Gastroesophageal sphincter (tissue), 4 donors: Measurements from ENCODE around the gene TIMM22. TPM values are rescaled to one million over a fixed set of nuclear protein-coding genes. Genes with fewer than 3 reads are reported as not detected.
A peak's percentile ranks its signal among the peaks of the same experiment; 100 is the strongest.

Experiments used
- ATAC-seq: fragments of 150-250 bp; one replicate; pipeline ENCODE4 v1.9.1; 2016; ENCODE audit warnings: mild to moderate bottlenecking, moderate library complexity
- H3K27ac ChIP-seq, 4 donors: fragments of 200-600 bp; sonication (generic) in 3 of 4; 1 replicate in 3 of 4; 2 replicates in 1 of 4; pipeline ENCODE4 v1.5.1; 2016 to 2019
- H3K27me3 ChIP-seq: fragments of 200-600 bp; sonication (generic); one replicate; pipeline ENCODE4 v1.5.1; 2019
- H3K36me3 ChIP-seq, 2 donors: fragments of 200-600 bp; sonication (generic); one replicate each; pipeline ENCODE4 v1.5.1; 2019; ENCODE audit warnings: control low read depth in 1 of 2
- H3K4me1 ChIP-seq, 3 donors: fragments of 200-600 bp; sonication (generic); 1 replicate in 2 of 3; 2 replicates in 1 of 3; pipeline ENCODE4 v1.5.1; 2016 to 2019; ENCODE audit warnings: control low read depth in 2 of 3
- H3K4me3 ChIP-seq, 2 donors: fragments of 200-600 bp; sonication (generic); one replicate each; pipeline ENCODE4 v1.5.1; 2019; ENCODE audit warnings: mild to moderate bottlenecking in 1 of 2, moderate library complexity in 1 of 2
- H3K9me3 ChIP-seq, 3 donors: fragments of 200-600 bp; sonication (generic); one replicate each; pipeline ENCODE4 v1.5.1; 2017 to 2019; ENCODE audit warnings: control low read depth in 2 of 3
- EP300 ChIP-seq: sonication (generic); formaldehyde crosslinking; IDR thresholded peaks from one replicate; pipeline ENCODE4 v1.6.1; 2017; ENCODE audit warnings: antibody characterized with exemption, mild to moderate bottlenecking
- POLR2A ChIP-seq, 2 donors: fragments of 450-650 bp; IDR thresholded peaks; one replicate each; pipeline ENCODE4 v1.6.1; 2017; ENCODE audit warnings: antibody characterized with exemption in 2 of 2, mild to moderate bottlenecking in 2 of 2, moderate library complexity in 1 of 2
- POLR2AphosphoS5 ChIP-seq: sonication (generic); formaldehyde crosslinking; IDR thresholded peaks from one replicate; pipeline ENCODE4 v1.6.1; 2017; ENCODE audit warnings: antibody characterized with exemption
- WGBS, 2 donors: methylation state at CpG; one replicate each; pipeline ENCODE4 v1.1.5; 2018; ENCODE audit warnings: low coverage in 1 of 2; 5-methylcytosine and 5-hydroxymethylcytosine counted together
- total RNA-seq, 4 donors: library from RNA; depleted of rRNA; stranded (reverse); fragments of >200 nt; gene quantifications; one replicate each; pipeline ENCODE4 v1.1.0, GENCODE V29; 2016
- TF ChIP-seq, protein P1 (sequence below), 4 experiments: fragments of 200-600 bp in 2 of 4; fragments of 450-650 bp in 2 of 4; sonication (generic) in 1 of 4; IDR thresholded peaks; one replicate each; pipeline ENCODE4 v1.5.1; 2017 to 2019; ENCODE audit warnings: antibody characterized with exemption in 4 of 4, mild to moderate bottlenecking in 2 of 4, moderate library complexity in 2 of 4

The TIMM22 gene
- total RNA-seq, 4 donors from 2014 or later = 13.7 to 20.9 (median 16.0) TPM

DNA sequence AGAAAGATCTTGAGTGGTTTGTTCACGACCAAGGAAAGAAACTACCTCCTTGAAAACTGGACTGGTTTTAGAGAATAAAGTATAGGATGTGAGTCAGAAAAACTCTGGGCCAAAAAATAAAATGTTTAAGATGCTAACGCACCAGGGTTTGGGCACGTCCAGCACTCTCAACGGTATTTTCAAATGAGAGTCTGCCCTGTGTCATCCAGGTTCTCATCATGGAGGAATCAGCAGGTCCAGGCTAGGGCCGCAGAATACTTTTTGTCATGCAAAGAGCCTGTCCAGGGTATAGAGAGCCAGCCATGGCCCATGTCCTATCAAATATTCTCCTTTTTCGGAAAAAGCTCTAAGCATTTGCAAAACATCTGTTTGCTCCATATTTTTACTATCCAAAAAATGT lies 19.8 kb upstream of the TIMM22 start:
- Histone ChIP-seq H3K4me3 (peak overlapping the region in 1 of 2 donors; percentile 83), H3K4me1 (peaks cover 0 to 56% (median 28%) of the 10 kb centered on the region in 3 donors), H3K27ac (peak overlapping the region in 3 of 4 donors; percentile 91 to 96 (median 96)), H3K9me3 (no peaks in the 10 kb centered on the region), H3K36me3 (no peaks in the 10 kb centered on the region), H3K27me3 (no peaks in the 10 kb centered on the region)
- ATAC-seq = no peak
- 43 to 53% methylated on average over 6 of the region's 6 CpGs for WGBS, 2 donors
- TF ChIP-seq, protein P1, sequence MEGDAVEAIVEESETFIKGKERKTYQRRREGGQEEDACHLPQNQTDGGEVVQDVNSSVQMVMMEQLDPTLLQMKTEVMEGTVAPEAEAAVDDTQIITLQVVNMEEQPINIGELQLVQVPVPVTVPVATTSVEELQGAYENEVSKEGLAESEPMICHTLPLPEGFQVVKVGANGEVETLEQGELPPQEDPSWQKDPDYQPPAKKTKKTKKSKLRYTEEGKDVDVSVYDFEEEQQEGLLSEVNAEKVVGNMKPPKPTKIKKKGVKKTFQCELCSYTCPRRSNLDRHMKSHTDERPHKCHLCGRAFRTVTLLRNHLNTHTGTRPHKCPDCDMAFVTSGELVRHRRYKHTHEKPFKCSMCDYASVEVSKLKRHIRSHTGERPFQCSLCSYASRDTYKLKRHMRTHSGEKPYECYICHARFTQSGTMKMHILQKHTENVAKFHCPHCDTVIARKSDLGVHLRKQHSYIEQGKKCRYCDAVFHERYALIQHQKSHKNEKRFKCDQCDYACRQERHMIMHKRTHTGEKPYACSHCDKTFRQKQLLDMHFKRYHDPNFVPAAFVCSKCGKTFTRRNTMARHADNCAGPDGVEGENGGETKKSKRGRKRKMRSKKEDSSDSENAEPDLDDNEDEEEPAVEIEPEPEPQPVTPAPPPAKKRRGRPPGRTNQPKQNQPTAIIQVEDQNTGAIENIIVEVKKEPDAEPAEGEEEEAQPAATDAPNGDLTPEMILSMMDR (IDR thresholded peaks at IDR 0.05) = no peak
- no peak for TF ChIP-seq POLR2A (IDR thresholded peaks at IDR 0.05)
- no peak for TF ChIP-seq EP300
- TF ChIP-seq POLR2AphosphoS5 = no peak

DNA sequence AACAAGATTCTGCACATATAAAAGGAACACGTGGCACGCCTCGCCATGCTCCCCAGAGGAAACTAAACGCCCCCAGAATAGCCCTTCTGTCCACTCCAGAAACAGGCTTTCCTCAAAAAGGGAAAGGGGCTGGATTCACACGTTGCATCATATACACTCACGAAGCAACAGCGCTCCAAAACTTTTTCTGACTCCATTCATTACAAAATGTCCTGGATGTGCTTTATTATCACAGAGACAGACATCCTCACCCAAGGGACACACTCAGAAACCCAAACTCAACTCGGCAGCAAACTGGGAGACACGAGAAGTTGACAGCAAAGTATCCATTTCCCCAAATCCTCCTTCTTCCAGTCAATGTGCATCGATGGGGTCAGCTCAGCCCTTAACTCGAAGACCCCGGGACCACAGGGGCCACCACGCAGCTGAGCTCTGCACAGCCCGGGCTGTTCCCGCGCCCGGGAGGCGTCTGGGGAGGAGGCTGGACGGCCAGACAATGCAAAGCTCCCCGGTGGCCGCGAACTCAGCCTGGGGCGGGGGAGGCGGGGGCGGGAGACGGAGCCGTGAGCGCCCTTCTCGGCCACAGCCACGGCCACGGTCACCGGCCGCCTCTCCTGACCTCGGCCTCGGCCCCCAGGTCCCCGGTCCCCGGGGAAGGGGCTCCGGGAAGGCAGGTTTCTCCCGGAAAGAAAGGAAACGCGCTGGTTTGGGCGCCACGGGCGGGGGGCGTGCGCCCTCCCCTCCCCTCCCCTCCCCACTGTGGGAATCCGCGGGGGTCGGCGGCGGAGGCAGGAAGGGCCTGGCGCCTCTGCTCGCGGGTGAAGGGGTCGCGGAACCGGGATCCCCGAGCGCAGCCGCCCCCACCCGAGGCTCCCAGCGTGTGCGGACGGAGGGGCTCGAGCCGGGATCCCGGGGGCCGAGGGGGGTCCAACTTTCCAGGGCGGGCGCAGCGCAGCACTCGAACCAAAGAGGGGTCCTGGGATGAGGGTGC lies 18.5 kb upstream of the TIMM22 start:
- no peak for ATAC-seq
- WGBS, 2 donors = 0 to 7% methylated on average over 7 to 8 of the region's 72 CpGs
- no peak for TF ChIP-seq EP300
- TF ChIP-seq, protein P1 (IDR thresholded peaks at IDR 0.05) = no peak
- peak; percentile 64 for TF ChIP-seq POLR2AphosphoS5
- no peak for TF ChIP-seq POLR2A (IDR thresholded peaks at IDR 0.05)
- Histone ChIP-seq H3K4me3 (peak overlapping the region; percentile 83 to 85), H3K9me3 (no peaks in the 10 kb centered on the region), H3K27me3 (no peaks in the 10 kb centered on the region), H3K36me3 (no peaks in the 10 kb centered on the region), H3K4me1 (peaks cover 0 to 56% (median 28%) of the 10 kb centered on the region in 3 donors), H3K27ac (peak overlapping the region; percentile 73 to 96 (median 94))

DNA sequence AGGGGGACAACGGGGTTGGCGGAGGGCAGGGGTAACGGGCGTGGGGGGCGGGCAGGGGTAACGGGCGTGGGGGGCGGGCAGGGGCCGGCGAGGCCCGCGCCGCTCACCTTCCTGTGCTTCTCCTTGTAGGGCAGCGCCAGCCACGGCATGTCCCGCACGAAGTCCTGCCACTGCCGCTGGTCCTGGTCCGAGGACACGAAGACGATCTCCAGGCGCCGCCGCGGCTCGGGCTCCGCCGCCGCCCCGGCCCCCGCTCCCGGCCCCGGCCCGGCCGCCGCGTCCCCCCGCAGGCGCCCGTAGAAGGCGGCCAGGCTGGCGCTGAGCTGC lies 17.8 kb upstream of the TIMM22 start:
- Histone ChIP-seq H3K9me3 (no peaks in the 10 kb centered on the region), H3K4me3 (peak overlapping the region; percentile 83 to 85), H3K4me1 (peaks cover 0 to 56% (median 28%) of the 10 kb centered on the region in 3 donors), H3K27me3 (no peaks in the 10 kb centered on the region), H3K27ac (peak overlapping the region; percentile 73 to 96 (median 94)), H3K36me3 (no peaks in the 10 kb centered on the region)
- ATAC-seq = peak; percentile 71
- no peak for TF ChIP-seq POLR2A (IDR thresholded peaks at IDR 0.05)
- no peak for TF ChIP-seq POLR2AphosphoS5
- WGBS, 2 donors = 0% methylated on average over 3 of the region's 42 CpGs; no CpG with 5 or more reads in 1 of the 2 donors

DNA sequence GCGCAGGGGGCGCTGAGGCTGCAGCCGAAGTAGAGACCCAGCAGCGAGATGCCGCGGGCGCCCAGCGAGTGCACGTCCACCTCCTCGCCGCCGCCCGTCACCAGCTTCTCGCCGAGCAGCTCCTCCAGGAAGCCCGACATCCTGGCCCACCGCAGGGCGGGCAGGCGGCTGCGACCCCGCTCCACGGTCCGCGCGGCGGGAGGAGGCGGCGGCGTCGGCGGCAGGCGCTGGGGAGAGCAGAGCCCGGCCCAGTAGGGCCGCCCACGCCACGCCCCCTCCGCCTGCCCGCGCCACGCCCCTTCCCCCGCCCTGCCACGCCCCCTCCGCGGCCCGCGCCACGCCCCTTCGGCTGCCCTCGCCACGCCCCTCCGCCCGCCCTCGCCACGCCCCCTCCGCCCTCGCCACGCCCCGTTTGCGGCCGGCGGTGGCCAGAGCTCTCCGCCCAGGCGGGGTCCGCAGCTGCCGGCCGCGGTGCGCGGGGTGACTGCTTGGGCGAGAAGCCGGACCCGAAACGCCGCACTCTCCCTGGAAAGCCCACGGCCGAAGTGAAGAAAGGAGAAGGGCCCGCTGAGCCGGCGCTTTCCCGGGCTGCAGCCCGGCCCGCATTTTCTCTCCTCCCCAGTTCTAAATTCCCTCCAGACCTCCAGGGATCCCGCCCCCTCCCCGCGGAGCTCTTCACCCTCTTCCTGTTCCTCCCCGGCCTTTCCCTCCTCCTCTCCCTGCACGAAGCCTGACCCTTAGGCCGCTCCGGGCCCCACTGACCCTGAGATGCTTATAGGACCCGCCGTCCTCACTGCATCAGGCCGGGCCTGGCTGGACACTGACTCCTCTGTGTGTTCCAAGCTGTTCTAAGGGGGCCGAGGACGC lies 17.2 kb upstream of the TIMM22 start, which contains the start of gene NXN:
NXN (minus strand) TSS at position 238 of the 867 bp plus-strand sequence.
- H3K27me3 ChIP-seq = no peaks in the 10 kb centered on the region
- peak within 1 kb of the TSS; percentile 83 to 85 for H3K4me3 ChIP-seq
- H3K4me1 ChIP-seq = peaks cover 0 to 56% (median 28%) of the 10 kb centered on the region in 3 donors
- H3K27ac ChIP-seq = peak within 1 kb of the TSS; percentile 73 to 96 (median 94)
- ATAC-seq = peak; percentile 91
- WGBS, 2 donors = 0 to 20% methylated on average over 1 of the region's 94 CpGs
- TF ChIP-seq POLR2AphosphoS5 (no peak), POLR2A (IDR thresholded peaks at IDR 0.05) (peak; percentile 58 to 77)
- TF ChIP-seq, protein P1 (IDR thresholded peaks at IDR 0.05) = peak in 3 of 4 experiments; percentile 24 to 55 (median 46)
- H3K9me3 ChIP-seq = no peaks in the 10 kb centered on the region
- H3K36me3 ChIP-seq = no peaks in the 10 kb centered on the region
